ENCODE data around the gene TMEM92. TPM values are rescaled to one million over a fixed set of nuclear protein-coding genes. Genes with fewer than 3 reads are reported as not detected.

Gene TMEM92
- total RNA-seq, 4 donors from 2014 or later, result 1.3 TPM; not detected in 3

GRCh38 chr17:50252781-50253180 lies 21.5 kb upstream of the TMEM92 start:
- TF ChIP-seq CTCF (IDR thresholded peaks at IDR 0.05) (no peak), POLR2A (IDR thresholded peaks at IDR 0.05) (no peak), EP300 (IDR thresholded peaks at IDR 0.05) (no peak), POLR2AphosphoS5 (IDR thresholded peaks at IDR 0.05) (no peak)
- WGBS, result 67% methylated on average over 3 of the region's 3 CpGs
- no peak overlapping the region for H3K4me3 ChIP-seq

GRCh38 chr17:50255766-50256635 lies 18.3 kb upstream of the TMEM92 start:
- Histone ChIP-seq H3K36me3 (no peaks in the 10 kb centered on the region), H3K27ac (no peak overlapping the region), H3K27me3 (no peaks in the 10 kb centered on the region), H3K4me3 (no peak overlapping the region), H3K9me3 (no peaks in the 10 kb centered on the region), H3K4me1 (peaks cover 28% of the 10 kb centered on the region)
- no peak for DNase-seq (ENCODE audit: low spot score in 2 of 2)
- TF ChIP-seq CTCF (IDR thresholded peaks at IDR 0.05) (no peak), EP300 (IDR thresholded peaks at IDR 0.05) (no peak), POLR2A (IDR thresholded peaks at IDR 0.05) (no peak), POLR2AphosphoS5 (IDR thresholded peaks at IDR 0.05) (no peak)
- WGBS, result 85% methylated on average over 12 of the region's 12 CpGs

More at GRCh38 chr17:50252781-50253180, 21.5 kb upstream of the TMEM92 start:
- no peaks in the 10 kb centered on the region for H3K36me3 ChIP-seq
- H3K4me1 ChIP-seq, result peaks cover 12% of the 10 kb centered on the region
- no peaks in the 10 kb centered on the region for H3K9me3 ChIP-seq
- no peak overlapping the region for H3K27ac ChIP-seq
- no peak for DNase-seq (ENCODE audit: low spot score in 2 of 2)
- H3K27me3 ChIP-seq, result no peaks in the 10 kb centered on the region

- H3K9me3 ChIP-seq, result no peaks in the 10 kb centered on the region
- 87% methylated on average over 8 of the region's 10 CpGs for WGBS
- TF ChIP-seq EP300 (IDR thresholded peaks at IDR 0.05) (no peak), CTCF (IDR thresholded peaks at IDR 0.05) (no peak)
- peak in 1 of 2 donors; percentile 53 for DNase-seq (ENCODE audit: low spot score in 2 of 2)
- H3K4me3 ChIP-seq, result no peak overlapping the region
- no peaks in the 10 kb centered on the region for H3K27me3 ChIP-seq
- H3K4me1 ChIP-seq, result peaks cover 28% of the 10 kb centered on the region
- H3K36me3 ChIP-seq, result no peaks in the 10 kb centered on the region
- H3K27ac ChIP-seq, result no peak overlapping the region
These were observed 17.2 kb upstream of the TMEM92 start for GRCh38 chr17:50256826-50257618.

- H3K4me3 ChIP-seq, result no peak overlapping the region
- 66% methylated on average over 7 of the region's 15 CpGs for WGBS
- DNase-seq (ENCODE audit: low spot score in 2 of 2), result no peak
- H3K27ac ChIP-seq, result peak overlapping the region; percentile 73
- no peak for TF ChIP-seq EP300 (IDR thresholded peaks at IDR 0.05)
- no peak for TF ChIP-seq POLR2A (IDR thresholded peaks at IDR 0.05)
- TF ChIP-seq CTCF (IDR thresholded peaks at IDR 0.05), result no peak
- TF ChIP-seq POLR2AphosphoS5 (IDR thresholded peaks at IDR 0.05), result no peak
- no peaks in the 10 kb centered on the region for H3K27me3 ChIP-seq
- no peaks in the 10 kb centered on the region for H3K36me3 ChIP-seq
- H3K4me1 ChIP-seq, result peaks cover 28% of the 10 kb centered on the region
- no peaks in the 10 kb centered on the region for H3K9me3 ChIP-seq
These were observed 16.5 kb upstream of the TMEM92 start for GRCh38 chr17:50257676-50258224.
